IMR-90 (cell line): ENCODE results near the gene SIRT5. TPM values are rescaled to one million over a fixed set of nuclear protein-coding genes. Genes with fewer than 3 reads are reported as not detected.

Experiments used
- ATAC-seq: fragments of 200-7000 bp; cut with Tn5 transposase; 2 replicates; pipeline ENCODE4 v1.9.1; 2020; ENCODE audit warnings: low read depth, mild to moderate bottlenecking, moderate library complexity
- BruUV-seq: library from RNA; stranded (reverse); fragments of 400-500 nt; replicated peaks from 2 replicates; lab custom pipeline; 2021; lab: Mats Ljungman, UMichigan
- CTCF ChIA-PET: fragments of 300-600 bp; formaldehyde crosslinking; extraction: SDS; loops from one replicate; lab custom pipeline; 2021; ENCODE audit warnings: antibody characterized with exemption; lab: Yijun Ruan, JAX
- POLR2A ChIA-PET: fragments of 300-600 bp; sonication (Branson Sonifier 250); formaldehyde crosslinking; loops from one replicate; lab custom pipeline; 2022; ENCODE audit warnings: antibody characterized with exemption; ENCODE audit not compliant: unreplicated experiment; lab: Charles Lee
- DNase-seq: peaks from one replicate; pipeline ENCODE4 v3.0.0; 2013
- H2AFZ ChIP-seq: replicated peaks from 2 replicates; pipeline ENCODE3; 2013; ENCODE audit warnings: low read length, mild to moderate bottlenecking; ENCODE audit not compliant: poor library complexity
- H2AK5ac ChIP-seq: 2 replicates; pipeline ENCODE4 v1.6.1; 2013; ENCODE audit warnings: low read depth, low read length, inconsistent platforms
- H2AK9ac ChIP-seq: replicated peaks from 2 replicates; pipeline ENCODE3; 2013; ENCODE audit warnings: mild to moderate bottlenecking, low read depth, low read length, moderate library complexity; ENCODE audit not compliant: poor library complexity
- H2BK120ac ChIP-seq: 2 replicates; pipeline ENCODE4 v1.6.1; 2013; ENCODE audit warnings: low read depth, low read length, inconsistent platforms
- H2BK15ac ChIP-seq: 3 replicates; pipeline ENCODE4 v1.6.1; 2013; ENCODE audit warnings: low read depth, low read length, inconsistent platforms
- H2BK20ac ChIP-seq: 2 replicates; pipeline ENCODE4 v1.6.1; 2013; ENCODE audit warnings: low read depth, mild to moderate bottlenecking, inconsistent platforms, low read length, moderate library complexity
- H2BK5ac ChIP-seq: 2 replicates; pipeline ENCODE4 v1.6.1; 2013; ENCODE audit warnings: mild to moderate bottlenecking, low read depth, low read length, inconsistent platforms; ENCODE audit not compliant: poor library complexity, severe bottlenecking
- H3K14ac ChIP-seq: replicated peaks from 2 replicates; pipeline ENCODE4 v1.6.1; 2013; ENCODE audit warnings: low read depth, low read length, inconsistent platforms
- H3K18ac ChIP-seq: 2 replicates; pipeline ENCODE4 v1.6.1; 2013; ENCODE audit warnings: low read depth, low read length, control low read depth
- H3K23ac ChIP-seq: 2 replicates; pipeline ENCODE4 v1.6.1; 2013; ENCODE audit warnings: low read depth, low read length, inconsistent platforms
- H3K27ac ChIP-seq: 2 replicates; pipeline ENCODE4 v1.5.1; 2013; ENCODE audit warnings: mild to moderate bottlenecking, control low read depth, low read length; ENCODE audit not compliant: insufficient read depth
- H3K27me3 ChIP-seq: 2 replicates; pipeline ENCODE4 v1.6.1; 2013; ENCODE audit warnings: low read length; ENCODE audit not compliant: control insufficient read depth, insufficient read depth
- H3K36me3 ChIP-seq: 2 replicates; pipeline ENCODE4 v1.6.1; 2013; ENCODE audit warnings: low read length, mixed read lengths; ENCODE audit not compliant: control insufficient read depth, insufficient read depth
- H3K4ac ChIP-seq: 2 replicates; pipeline ENCODE4 v1.6.1; 2013; ENCODE audit warnings: low read depth, low read length, inconsistent platforms
- H3K4me1 ChIP-seq: 2 replicates; pipeline ENCODE4 v1.6.1; 2013; ENCODE audit warnings: low read length, mixed read lengths; ENCODE audit not compliant: control insufficient read depth, insufficient read depth
- H3K4me2 ChIP-seq: 2 replicates; pipeline ENCODE4 v1.6.1; 2013; ENCODE audit warnings: low read depth, mild to moderate bottlenecking, control low read depth, low read length, moderate library complexity
- H3K4me3 ChIP-seq: 2 replicates; pipeline ENCODE4 v1.5.1; 2013; ENCODE audit warnings: low read depth, mild to moderate bottlenecking, control low read depth, low read length, moderate library complexity; ENCODE audit not compliant: insufficient read depth
- H3K56ac ChIP-seq: 2 replicates; pipeline ENCODE4 v1.6.1; 2013; ENCODE audit warnings: low read length, inconsistent platforms; ENCODE audit not compliant: insufficient read depth; ENCODE audit errors: extremely low read depth
- H3K79me1 ChIP-seq, 2 experiments: 2 replicates each; pipeline ENCODE4 v1.6.1; 2013; ENCODE audit warnings: low read length in 2 of 2, inconsistent platforms in 1 of 2, low read depth in 1 of 2
- H3K9ac ChIP-seq: 2 replicates; pipeline ENCODE4 v1.6.1; 2013; ENCODE audit warnings: low read depth, low read length, control low read depth
- H3K9me1 ChIP-seq: 2 replicates; pipeline ENCODE4 v1.6.1; 2013; ENCODE audit warnings: low read length, inconsistent platforms; ENCODE audit not compliant: insufficient read depth
- H3K9me3 ChIP-seq: 2 replicates; pipeline ENCODE4 v1.6.1; 2013; ENCODE audit warnings: low read length; ENCODE audit not compliant: control insufficient read depth, insufficient read depth
- H4K20me1 ChIP-seq: 2 replicates; pipeline ENCODE4 v1.6.1; 2013; ENCODE audit warnings: low read length, inconsistent platforms; ENCODE audit not compliant: insufficient read depth
- H4K5ac ChIP-seq: 2 replicates; pipeline ENCODE4 v1.6.1; 2013; ENCODE audit warnings: mild to moderate bottlenecking, low read depth, low read length, control low read depth
- H4K8ac ChIP-seq, 2 experiments: 2 replicates each; pipeline ENCODE4 v1.6.1; 2013; ENCODE audit warnings: low read depth in 2 of 2, low read length in 2 of 2, control low read depth in 1 of 2, inconsistent platforms in 1 of 2
- H4K91ac ChIP-seq: 2 replicates; pipeline ENCODE4 v1.6.1; 2013; ENCODE audit warnings: low read depth, low read length, inconsistent platforms; ENCODE audit not compliant: insufficient read depth
- NFE2L2 ChIP-seq: fragments of 150-350 bp; IDR thresholded peaks from 2 replicates; pipeline ENCODE4 v1.6.1; 2016; ENCODE audit warnings: low read depth, mild to moderate bottlenecking, low read length
- RAD21 ChIP-seq: IDR thresholded peaks from 2 replicates; pipeline ENCODE4 v1.6.1; 2012; ENCODE audit warnings: low read length, improper control_type of control experiment
- RFX5 ChIP-seq: IDR thresholded peaks from 2 replicates; pipeline ENCODE4 v1.8.0; 2012; ENCODE audit warnings: low read depth, mild to moderate bottlenecking, low read length, moderate library complexity
- SMC3 ChIP-seq: fragments of 150-350 bp; IDR thresholded peaks from 2 replicates; pipeline ENCODE4 v1.6.1; 2016; ENCODE audit warnings: low read depth, mild to moderate bottlenecking, antibody characterized with exemption, low read length, moderate library complexity
- WGBS, 2 experiments: methylation state at CpG; one replicate each; pipeline versions ENCODE4 v1.1.5 to v1.1.7; 2013; ENCODE audit warnings: missing lambda C conversion rate in 2 of 2; ENCODE audit not compliant: insufficient read length in 1 of 2; ENCODE audit errors: extremely low coverage in 2 of 2; 5-methylcytosine and 5-hydroxymethylcytosine counted together
- dilution Hi-C: fragments of 300-500 bp; cut with HindIII; formaldehyde crosslinking; loops from one replicate; pipeline ENCODE4 v1.14.3; 2018; ENCODE audit warnings: low sequenced_read_pairs; ENCODE audit not compliant: unreplicated experiment
- in situ Hi-C: fragments of 300-500 bp; cut with MboI; formaldehyde crosslinking; loops from 3 replicates; pipeline ENCODE4 v1.14.3; 2019; ENCODE audit warnings: low sequenced_read_pairs, inconsistent platforms, mixed read lengths
- intact Hi-C: fragments of 100-400 bp; cut with micrococcal nuclease; formaldehyde crosslinking; loops from 2 replicates; pipeline ENCODE4 v1.10.0; 2022
- polyA plus RNA-seq, 3 experiments: library from polyadenylated mRNA; depleted of rRNA; stranded (reverse); fragments of >200 nt; gene quantifications; 2 replicates each; pipeline ENCODE4 v1.2.3, GENCODE V29; 2012; ENCODE audit warnings: low replicate concordance in 1 of 3
- total RNA-seq: library from RNA; depleted of rRNA; stranded (reverse); fragments of >200 nt; gene quantifications from 2 replicates; pipeline ENCODE4 v1.2.3, GENCODE V29; 2012
- TF ChIP-seq, protein P1 (sequence below): conservative IDR thresholded peaks from 2 replicates; pipeline ENCODE4 v1.5.1; 2012; ENCODE audit warnings: mild to moderate bottlenecking, low read depth, low read length, improper control_type of control experiment

Gene SIRT5
- total and polyA plus RNA-seq, 2 of the 4 experiments (the other 2 are of a cell fraction) = 4.7 to 5.2 TPM

DNA sequence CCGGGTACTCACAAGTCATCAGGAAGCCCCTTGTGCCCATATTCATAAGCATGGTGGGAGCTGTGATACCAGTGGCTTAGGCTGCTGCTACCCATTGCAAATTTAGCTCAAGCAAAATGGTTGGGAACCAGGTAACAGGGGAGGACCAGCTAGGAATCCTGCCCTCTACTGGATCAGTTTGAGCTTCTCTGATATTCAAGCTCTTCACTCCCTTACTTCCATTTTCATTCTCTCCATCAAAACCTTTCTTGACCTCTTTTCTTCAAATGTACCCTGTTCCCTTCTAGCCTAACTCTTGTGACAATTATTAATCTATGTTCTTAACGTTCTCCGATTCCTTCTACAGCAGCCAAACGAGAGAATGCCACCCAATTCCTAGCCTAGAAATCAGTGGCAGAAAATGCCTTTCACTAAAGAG is 50.5 kb downstream of the SIRT5 start:
- Histone ChIP-seq H3K4me2 (no peak overlapping the region), H3K23ac (no peak overlapping the region), H2BK5ac (no peak overlapping the region), H4K8ac (no peak overlapping the region), H3K36me3 (peaks cover 27% of the 10 kb centered on the region), H3K79me1 (peaks cover 11 to 20% of the 10 kb centered on the region in 2 experiments), H3K56ac (no peak overlapping the region), H4K91ac (no peak overlapping the region), H2BK15ac (no peak overlapping the region), H3K4ac (no peak overlapping the region), H3K18ac (no peak overlapping the region), H3K9me3 (no peaks in the 10 kb centered on the region), H2BK20ac (no peak overlapping the region), H3K9me1 (no peaks in the 10 kb centered on the region), H3K4me3 (no peak overlapping the region), H3K14ac (no peak overlapping the region), H3K27ac (no peak overlapping the region), H3K27me3 (no peaks in the 10 kb centered on the region), H2AK5ac (no peak overlapping the region), H2AFZ (no peak overlapping the region), H3K9ac (no peak overlapping the region), H2AK9ac (no peak overlapping the region), H4K5ac (no peak overlapping the region), H4K20me1 (no peaks in the 10 kb centered on the region), H3K4me1 (no peaks in the 10 kb centered on the region), H2BK120ac (no peak overlapping the region)
- ATAC-seq (peak; percentile 70), DNase-seq (peak; percentile 44)
- intact Hi-C loops (loop anchor here (2.0 to 10.0 kb wide), 2 partner anchors 84 to 170 kb away; no protein-coding TSS in a partner anchor), in situ Hi-C loops (no loop called here), dilution Hi-C loops (no loop called here)
- peak; percentile 37 for TF ChIP-seq RAD21
- TF ChIP-seq NFE2L2 = no peak
- TF ChIP-seq RFX5 = no peak
- TF ChIP-seq, protein P1, sequence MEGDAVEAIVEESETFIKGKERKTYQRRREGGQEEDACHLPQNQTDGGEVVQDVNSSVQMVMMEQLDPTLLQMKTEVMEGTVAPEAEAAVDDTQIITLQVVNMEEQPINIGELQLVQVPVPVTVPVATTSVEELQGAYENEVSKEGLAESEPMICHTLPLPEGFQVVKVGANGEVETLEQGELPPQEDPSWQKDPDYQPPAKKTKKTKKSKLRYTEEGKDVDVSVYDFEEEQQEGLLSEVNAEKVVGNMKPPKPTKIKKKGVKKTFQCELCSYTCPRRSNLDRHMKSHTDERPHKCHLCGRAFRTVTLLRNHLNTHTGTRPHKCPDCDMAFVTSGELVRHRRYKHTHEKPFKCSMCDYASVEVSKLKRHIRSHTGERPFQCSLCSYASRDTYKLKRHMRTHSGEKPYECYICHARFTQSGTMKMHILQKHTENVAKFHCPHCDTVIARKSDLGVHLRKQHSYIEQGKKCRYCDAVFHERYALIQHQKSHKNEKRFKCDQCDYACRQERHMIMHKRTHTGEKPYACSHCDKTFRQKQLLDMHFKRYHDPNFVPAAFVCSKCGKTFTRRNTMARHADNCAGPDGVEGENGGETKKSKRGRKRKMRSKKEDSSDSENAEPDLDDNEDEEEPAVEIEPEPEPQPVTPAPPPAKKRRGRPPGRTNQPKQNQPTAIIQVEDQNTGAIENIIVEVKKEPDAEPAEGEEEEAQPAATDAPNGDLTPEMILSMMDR = peak; percentile 46
- peak; percentile 44 for TF ChIP-seq SMC3
- POLR2A ChIA-PET = no interaction called here
- no CpG with 5 or more reads among the region's 4 CpGs for WGBS, 2 experiments
- CTCF ChIA-PET = interaction anchor here (0.7 to 1.5 kb wide), 6 partner anchors 9 to 84 kb away, joined by 3 to 6 read pairs (median 4); partner anchors contain the start of gene NOL7
- BruUV-seq = no TSS peak
